SK-N-MC (cell line): Measurements from ENCODE around the gene ZNF827.

Experiments
- EZH2 ChIP-seq: fragments of 200-600 bp; sonication (generic); IDR thresholded peaks from one replicate; pipeline ENCODE4 v1.6.1; 2017; ENCODE audit warnings: antibody characterized with exemption
- POLR2AphosphoS5 ChIP-seq: IDR thresholded peaks from 2 replicates; pipeline ENCODE4 v1.6.1; 2012; ENCODE audit warnings: mild to moderate bottlenecking, low read depth, low read length, borderline replicate concordance

GRCh38 chr4:145867406-145867805 lies 71.2 kb downstream of the ZNF827 start:
- TF ChIP-seq EZH2, result no peak
- TF ChIP-seq POLR2AphosphoS5, result no peak
